ENCODE results near the gene MKRN2OS. TPM values are rescaled to one million over a fixed set of nuclear protein-coding genes. Genes with fewer than 3 reads are reported as not detected.

The MKRN2OS gene, protein sequence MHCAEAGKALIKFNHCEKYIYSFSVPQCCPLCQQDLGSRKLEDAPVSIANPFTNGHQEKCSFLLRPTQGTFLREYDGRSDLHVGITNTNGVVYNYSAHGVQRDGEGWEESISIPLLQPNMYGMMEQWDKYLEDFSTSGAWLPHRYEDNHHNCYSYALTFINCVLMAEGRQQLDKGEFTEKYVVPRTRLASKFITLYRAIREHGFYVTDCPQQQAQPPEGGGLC
- total RNA-seq: not detected in 2 replicates

DNA sequence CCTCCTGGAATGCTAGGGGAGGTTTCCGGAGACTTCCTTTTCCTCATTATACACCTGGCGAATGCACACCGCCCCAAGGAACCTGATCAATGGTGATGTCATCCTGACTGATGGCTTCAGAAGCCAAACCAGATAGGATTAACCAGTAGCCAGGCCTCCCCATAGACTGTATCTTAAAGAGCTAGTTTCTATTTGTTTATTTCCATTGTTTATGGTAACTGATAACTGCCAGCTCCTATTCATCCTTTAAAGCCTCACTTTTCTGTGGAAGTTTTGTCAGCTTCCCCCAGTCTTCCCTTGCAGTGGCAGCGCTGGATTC lies at the start of gene MKRN2OS:
Gene MKRN2OS, minus strand, starts transcription at position 27 of the 319 bp plus-strand sequence. CDS start 35 bp downstream, outside the sequence.

DNA sequence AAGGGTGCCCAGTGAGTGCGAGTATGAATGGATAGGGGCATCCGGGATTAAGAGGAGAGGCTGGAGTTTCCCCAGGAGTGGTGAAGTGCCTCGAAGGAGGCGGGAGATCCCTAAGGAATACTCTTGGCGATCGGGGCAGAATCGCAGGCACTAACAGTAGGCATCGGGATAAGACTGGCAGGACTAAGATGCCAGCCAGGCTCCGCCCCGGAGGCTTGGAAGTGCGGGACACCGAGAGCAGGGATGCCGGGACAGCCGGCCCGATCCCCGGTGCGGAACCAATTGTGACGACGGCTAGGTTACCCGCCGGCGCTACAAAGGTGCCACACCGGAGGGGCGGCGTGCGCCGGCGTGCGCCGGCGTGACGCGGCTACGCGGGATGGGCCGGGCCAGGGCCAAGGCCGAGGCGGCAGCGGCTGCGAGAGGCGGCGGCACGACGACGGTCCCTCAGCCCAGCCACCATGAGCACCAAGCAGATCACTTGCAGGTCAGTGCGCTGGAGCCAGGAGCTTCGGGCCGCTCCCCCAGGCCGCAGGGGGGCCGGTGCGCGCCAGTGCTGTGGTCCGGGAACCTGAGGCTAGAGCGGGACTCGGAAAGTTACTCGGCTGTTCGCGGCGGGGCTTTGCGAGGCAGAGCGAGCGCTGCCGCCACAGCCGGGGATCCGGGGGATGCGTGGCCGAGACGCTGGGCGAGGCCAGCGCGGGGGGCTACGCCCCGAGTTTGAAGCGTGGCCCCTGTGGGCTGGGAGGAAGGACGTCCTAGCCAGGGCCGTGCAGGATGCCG lies 11.6 kb upstream of the MKRN2OS start, which contains the start of gene MKRN2:
Gene MKRN2, plus strand, starts transcription at position 398 of the 783 bp plus-strand sequence. Its CDS starts 64 bp downstream, at position 462.

Other genes with a start within 250 kb of the MKRN2OS start
- 12.2 and 14.0 TPM in 2 replicates for gene TSEN2, start 61.0 kb downstream of the MKRN2OS start, total RNA-seq
- gene MKRN2, start 11.6 kb upstream of the MKRN2OS start, total RNA-seq: 30.1 and 32.7 TPM in 2 replicates
- 42.9 and 46.7 TPM in 2 replicates for gene RAF1, start 118.6 kb upstream of the MKRN2OS start, total RNA-seq
- not detected in 2 replicates for gene TMEM40, start 213.8 kb upstream of the MKRN2OS start, total RNA-seq

Data from cardiac ventricle fibroblast (primary cell).